Transverse colon (tissue), 4 donors: Measurements from ENCODE around the gene DLGAP1. TPM values are rescaled to one million over a fixed set of nuclear protein-coding genes. Genes with fewer than 3 reads are reported as not detected.

ENCODE experiments used
- DNase-seq: peaks from one replicate; pipeline ENCODE4 v3.0.0-alpha.2; 2019
- H3K27ac ChIP-seq, 4 donors: fragments of 200-600 bp; sonication (generic); 2 replicates each; pipeline ENCODE4 v1.5.1; 2016 to 2018; ENCODE audit warnings: inconsistent platforms in 4 of 4
- H3K27me3 ChIP-seq: fragments of 200-600 bp; sonication (generic); 2 replicates; pipeline ENCODE4 v1.5.1; 2017; ENCODE audit warnings: inconsistent platforms
- H3K36me3 ChIP-seq, 4 donors: fragments of 200-600 bp; sonication (generic); 2 replicates each; pipeline ENCODE4 v1.5.1; 2017 to 2019; ENCODE audit warnings: inconsistent platforms in 4 of 4
- H3K4me1 ChIP-seq, 4 donors: fragments of 200-600 bp; sonication (generic); 2 replicates each; pipeline ENCODE4 v1.5.1; 2017 to 2020; ENCODE audit warnings: inconsistent platforms in 4 of 4
- H3K4me3 ChIP-seq, 4 donors: fragments of 200-600 bp; sonication (generic); 1 replicate in 1 of 4; 2 replicates in 3 of 4; pipeline versions ENCODE4 v1.5.1 to v1.6.1; 2017 to 2019; ENCODE audit warnings: inconsistent platforms in 4 of 4
- H3K9me3 ChIP-seq, 2 donors: fragments of 200-600 bp; sonication (generic); 2 replicates each; pipeline ENCODE4 v1.5.1; 2017 to 2019; ENCODE audit warnings: inconsistent platforms in 2 of 2
- CTCF ChIP-seq, 5 experiments: fragments of 200-600 bp in 3 of 5; fragments of 450-650 bp in 2 of 5; sonication (generic) in 3 of 5; IDR thresholded peaks; 1 replicate in 2 of 5; 2 replicates in 3 of 5; pipeline ENCODE4 v1.5.1; 2016 to 2017; ENCODE audit warnings: antibody characterized with exemption in 5 of 5, inconsistent platforms in 3 of 5, mild to moderate bottlenecking in 2 of 5, moderate library complexity in 1 of 5
- EP300 ChIP-seq: sonication (generic); formaldehyde crosslinking; IDR thresholded peaks from one replicate; pipeline ENCODE4 v1.6.1; 2017; ENCODE audit warnings: antibody characterized with exemption, low read depth
- POLR2A ChIP-seq: fragments of 450-650 bp; IDR thresholded peaks from one replicate; pipeline ENCODE4 v1.6.1; 2016; ENCODE audit warnings: antibody characterized with exemption, mild to moderate bottlenecking, moderate library complexity
- POLR2AphosphoS5 ChIP-seq, 3 donors: sonication (generic); formaldehyde crosslinking; IDR thresholded peaks; one replicate each; pipeline ENCODE4 v1.6.1; 2016; ENCODE audit warnings: antibody characterized with exemption in 3 of 3
- WGBS, 2 donors: methylation state at CpG; one replicate each; pipeline ENCODE4 v1.1.5; 2018; ENCODE audit warnings: low coverage in 1 of 2; 5-methylcytosine and 5-hydroxymethylcytosine counted together
- in situ Hi-C, 4 donors: fragments of 200-750 bp; cut with MboI; loops; one replicate each; pipeline versions ENCODE4 v1.15.0 to v1.15.1; 2017; ENCODE audit warnings: low sequenced_read_pairs in 3 of 4, low pct_ligation_motif_present in 1 of 4, low pct_unique_long_range_greater_than_20kb in 1 of 4
- intact Hi-C: fragments of 100-400 bp; cut with DNase I; formaldehyde crosslinking; loops from one replicate; pipeline ENCODE4 v1.15.1; 2023; ENCODE audit warnings: low total_unique reads
- total RNA-seq, 4 donors: library from RNA; depleted of rRNA; stranded (reverse); fragments of >200 nt; gene quantifications; one replicate each; pipeline ENCODE4 v1.1.0, GENCODE V29; 2016

DLGAP1 gene
- total RNA-seq, 4 donors from 2014 or later = 2.7 to 7.2 (median 3.3) TPM

- no peaks in the 10 kb centered on the region for H3K36me3 ChIP-seq
- 93% methylated on average over 6 of the region's 6 CpGs; no CpG with 5 or more reads in 1 of the 2 donors for WGBS, 2 donors
- no peak for DNase-seq
- no peaks in the 10 kb centered on the region for H3K9me3 ChIP-seq
- TF ChIP-seq EP300 = no peak
- TF ChIP-seq POLR2A = no peak
- no peak for TF ChIP-seq POLR2AphosphoS5 (IDR thresholded peaks at IDR 0.05)
- no peak for TF ChIP-seq CTCF (IDR thresholded peaks at IDR 0.05)
- no peak overlapping the region for H3K4me3 ChIP-seq
- no peaks in the 10 kb centered on the region for H3K27me3 ChIP-seq
- intact Hi-C loops = no loop called here
- H3K4me1 ChIP-seq = peaks cover 0 to 6% (median 4%) of the 10 kb centered on the region in 4 donors
- no peak overlapping the region for H3K27ac ChIP-seq
- in situ Hi-C loops = no loop called here
These were observed 839.0 kb downstream of the DLGAP1 start for GRCh38 chr18:3616142-3616541.

GRCh38 chr18:3615374-3615985 lies 839.6 kb downstream of the DLGAP1 start:
- Histone ChIP-seq H3K4me3 (no peak overlapping the region), H3K36me3 (no peaks in the 10 kb centered on the region), H3K9me3 (no peaks in the 10 kb centered on the region), H3K27me3 (no peaks in the 10 kb centered on the region), H3K27ac (no peak overlapping the region), H3K4me1 (peaks cover 0 to 6% (median 4%) of the 10 kb centered on the region in 4 donors)
- in situ Hi-C loops (no loop called here), intact Hi-C loops (no loop called here)
- TF ChIP-seq POLR2A (no peak), POLR2AphosphoS5 (IDR thresholded peaks at IDR 0.05) (no peak), CTCF (IDR thresholded peaks at IDR 0.05) (no peak), EP300 (no peak)
- no peak for DNase-seq
- WGBS, 2 donors = 49 to 63% methylated on average over 3 to 4 of the region's 4 CpGs

DNA sequence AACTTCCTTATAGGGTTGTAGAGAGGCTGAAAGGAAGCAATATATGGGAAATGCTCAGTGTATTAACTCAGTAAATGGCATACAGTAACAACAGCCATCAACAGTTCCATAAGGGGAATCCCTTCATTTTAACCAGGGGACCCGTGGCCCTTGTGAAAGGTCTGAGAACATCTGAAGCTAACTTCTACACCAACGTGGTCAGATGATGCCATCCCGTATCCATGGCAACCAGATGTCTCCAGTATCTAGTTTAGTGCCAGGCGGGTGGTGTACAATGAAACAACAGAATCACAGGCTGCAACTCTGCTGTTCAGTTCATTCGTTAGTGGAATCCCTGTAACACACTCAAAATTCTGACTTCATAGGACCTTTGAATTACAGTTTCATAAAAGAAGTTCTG lies 842.8 kb downstream of the DLGAP1 start:
- no peaks in the 10 kb centered on the region for H3K9me3 ChIP-seq
- intact Hi-C loops (no loop called here), in situ Hi-C loops (no loop called here)
- no peak overlapping the region for H3K4me3 ChIP-seq
- H3K27ac ChIP-seq = no peak overlapping the region
- H3K27me3 ChIP-seq = no peaks in the 10 kb centered on the region
- no peaks in the 10 kb centered on the region for H3K36me3 ChIP-seq
- no peak for DNase-seq
- peaks cover 0 to 6% (median 2%) of the 10 kb centered on the region in 4 donors for H3K4me1 ChIP-seq
- TF ChIP-seq EP300 (no peak), CTCF (IDR thresholded peaks at IDR 0.05) (no peak), POLR2AphosphoS5 (IDR thresholded peaks at IDR 0.05) (no peak), POLR2A (no peak)
- WGBS, 2 donors = 73% methylated on average over 5 of the region's 5 CpGs; no CpG with 5 or more reads in 1 of the 2 donors

- in situ Hi-C loops = no loop called here
- no peak for DNase-seq
- Histone ChIP-seq H3K27ac (no peak overlapping the region), H3K9me3 (no peaks in the 10 kb centered on the region), H3K27me3 (no peaks in the 10 kb centered on the region), H3K4me1 (peaks cover 0 to 14% (median 8%) of the 10 kb centered on the region in 4 donors), H3K36me3 (no peaks in the 10 kb centered on the region), H3K4me3 (no peak overlapping the region)
- intact Hi-C loops = no loop called here
- WGBS, 2 donors = 79 to 95% methylated on average over 7 to 15 of the region's 15 CpGs
- TF ChIP-seq CTCF (IDR thresholded peaks at IDR 0.05) = no peak
- no peak for TF ChIP-seq EP300
These were observed 843.6 kb downstream of the DLGAP1 start for GRCh38 chr18:3611313-3612090.
